NCI-H2196 treated with DMSO at 0.1 percent for 48 hours (cell line): ENCODE data around the gene RASSF5.
"Not testable (repeated sequence)": the region's sequence is repeated elsewhere in the genome, so short reads cannot be mapped to it uniquely, and the experiment has no call there.

Source experiments
- DNase-seq: peaks from one replicate; lab custom pipeline; 2025; ENCODE audit not compliant: unreplicated experiment; lab: John Stamatoyannopoulos, UW

The RASSF5 gene

GRCh38 chr1:206626396-206626795, 119.1 kb downstream of the RASSF5 start:
- not testable (repeated sequence) for DNase-seq

DNA sequence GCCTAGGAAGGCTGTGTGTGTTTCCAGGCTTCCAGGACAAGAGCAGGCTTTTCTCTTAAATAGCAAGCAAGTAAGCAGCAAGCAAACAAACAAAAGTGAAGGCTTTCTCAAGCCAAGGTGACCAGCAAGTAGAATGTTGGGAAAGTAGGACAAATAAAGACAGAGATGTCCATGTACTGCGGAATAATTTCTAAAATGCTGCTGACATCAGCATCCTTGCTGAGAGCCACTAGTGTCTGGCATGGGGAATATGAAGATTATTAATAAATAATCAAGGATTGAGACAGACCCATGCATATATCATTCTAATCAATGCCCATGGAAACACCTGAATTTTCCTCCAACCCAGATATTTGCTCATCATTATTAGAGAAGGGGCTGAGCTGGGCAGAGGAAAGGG, 121.6 kb downstream of the RASSF5 start:
- no peak for DNase-seq

- peak; percentile 62 for DNase-seq
Observed at GRCh38 chr1:206631085-206631509, 123.8 kb downstream of the RASSF5 start.

DNA sequence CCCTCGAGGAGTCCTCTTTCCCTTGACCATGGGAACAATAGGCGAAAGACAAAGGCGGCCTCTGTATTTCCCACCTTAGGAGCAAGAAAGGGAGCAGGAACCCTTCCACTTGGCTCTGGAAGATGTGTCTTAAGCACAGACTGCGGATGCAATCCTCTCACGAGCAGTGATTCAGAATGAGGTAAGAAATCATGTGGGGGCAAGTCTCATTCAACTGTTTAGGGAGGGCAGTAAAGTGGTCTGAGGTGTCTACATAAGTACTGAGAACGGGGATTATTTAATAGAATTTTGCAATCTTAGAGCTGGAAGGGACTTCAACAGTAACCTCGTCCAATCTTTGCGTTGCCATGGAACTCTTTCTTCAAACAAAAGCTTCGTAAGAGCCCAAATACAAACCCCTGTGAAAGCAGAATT, 126.4 kb downstream of the RASSF5 start:
- no peak for DNase-seq

DNA sequence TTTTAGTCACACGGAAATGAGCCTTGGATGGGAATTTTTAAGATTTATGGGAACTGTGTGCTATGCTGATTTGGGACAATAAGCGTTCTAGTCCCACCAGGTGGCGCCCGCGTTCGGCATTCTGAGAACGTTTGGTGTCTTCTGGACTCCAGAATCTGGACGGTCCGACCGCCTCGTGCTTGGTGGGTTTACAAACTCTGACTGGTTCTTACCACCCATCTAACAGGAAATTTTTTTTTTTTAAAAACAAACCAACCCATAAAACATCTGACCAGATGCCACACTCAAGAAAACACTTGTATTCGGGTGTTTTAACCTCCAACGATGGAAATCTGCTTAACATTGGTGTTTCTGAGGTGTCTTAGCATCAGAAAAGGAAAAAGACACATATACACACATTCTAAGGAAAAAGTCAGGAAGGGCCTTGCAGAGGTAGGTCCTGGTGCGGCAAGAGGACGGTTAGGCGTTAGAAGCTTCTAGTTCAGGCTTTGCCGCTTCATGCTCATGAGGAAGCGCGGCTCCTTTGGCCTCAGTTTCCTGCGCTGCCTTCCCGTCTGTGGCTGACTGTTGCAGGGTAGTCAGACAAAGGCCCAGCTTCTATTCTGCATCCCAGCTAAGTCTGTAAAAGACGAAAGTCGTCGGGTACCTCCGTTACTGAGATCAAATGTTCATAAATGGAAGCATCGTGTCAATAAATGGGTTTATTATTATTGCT, 127.2 kb downstream of the RASSF5 start:
- peak; percentile 65 for DNase-seq

GRCh38 chr1:206635080-206635977, 128.0 kb downstream of the RASSF5 start, which contains the start of gene DYRK3:
TSS of gene DYRK3 (plus strand) at chr1:206635536. CDS start at chr1:206635704, 168 bp downstream.
- DNase-seq = peak; percentile 87

- DNase-seq = no peak
Observed at GRCh38 chr1:206635978-206636345, 128.6 kb downstream of the RASSF5 start.

GRCh38 chr1:206636671-206637070, 129.3 kb downstream of the RASSF5 start:
- DNase-seq = no peak

DNA sequence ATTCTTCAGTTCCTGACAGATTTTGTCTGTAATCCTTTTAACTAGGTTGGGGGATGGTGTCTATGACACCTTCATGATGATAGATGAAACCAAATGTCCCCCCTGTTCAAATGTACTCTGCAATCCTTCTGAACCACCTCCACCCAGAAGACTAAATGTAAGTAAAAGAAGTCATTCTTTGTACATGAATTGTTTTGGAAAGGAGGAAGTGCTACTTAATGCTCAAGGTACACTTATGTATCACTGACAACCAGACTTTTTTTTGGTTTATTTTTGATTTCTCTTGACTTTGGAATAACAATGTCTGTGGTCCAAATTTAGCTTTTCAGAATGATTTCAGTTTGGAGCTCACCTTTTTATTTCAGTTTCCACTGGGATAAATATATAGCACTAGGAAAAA, 130.3 kb downstream of the RASSF5 start:
- no peak for DNase-seq
